ENCODE measurements around the gene CLDN11.

Gene CLDN11

GRCh38 chr3:170419557-170420087, 954 bp downstream of the CLDN11 start (continued):
- TF ChIP-seq ZNF214 (tag by site-specific recombination; IDR thresholded peaks at IDR 0.05; ENCODE audit: borderline replicate concordance) (no peak), MYNN (tag by site-specific recombination; IDR thresholded peaks at IDR 0.05; ENCODE audit: borderline replicate concordance) (no peak), ZNF530 (tag by site-specific recombination; IDR thresholded peaks at IDR 0.05; ENCODE audit: low read depth) (no peak), ZBTB17 (tag by site-specific recombination; IDR thresholded peaks at IDR 0.05) (no peak), ZNF830 (tag by site-specific recombination; IDR thresholded peaks at IDR 0.05; ENCODE audit: low read depth) (no peak), GLI2 (tag by site-specific recombination; IDR thresholded peaks at IDR 0.05; ENCODE audit: borderline replicate concordance, low read depth) (no peak), ZFP69B (tag by site-specific recombination; IDR thresholded peaks at IDR 0.05) (no peak), ZNF514 (tag by site-specific recombination; IDR thresholded peaks at IDR 0.05) (no peak), ZNF621 (tag by site-specific recombination; IDR thresholded peaks at IDR 0.05) (no peak)
- TF ChIP-seq, protein P1, sequence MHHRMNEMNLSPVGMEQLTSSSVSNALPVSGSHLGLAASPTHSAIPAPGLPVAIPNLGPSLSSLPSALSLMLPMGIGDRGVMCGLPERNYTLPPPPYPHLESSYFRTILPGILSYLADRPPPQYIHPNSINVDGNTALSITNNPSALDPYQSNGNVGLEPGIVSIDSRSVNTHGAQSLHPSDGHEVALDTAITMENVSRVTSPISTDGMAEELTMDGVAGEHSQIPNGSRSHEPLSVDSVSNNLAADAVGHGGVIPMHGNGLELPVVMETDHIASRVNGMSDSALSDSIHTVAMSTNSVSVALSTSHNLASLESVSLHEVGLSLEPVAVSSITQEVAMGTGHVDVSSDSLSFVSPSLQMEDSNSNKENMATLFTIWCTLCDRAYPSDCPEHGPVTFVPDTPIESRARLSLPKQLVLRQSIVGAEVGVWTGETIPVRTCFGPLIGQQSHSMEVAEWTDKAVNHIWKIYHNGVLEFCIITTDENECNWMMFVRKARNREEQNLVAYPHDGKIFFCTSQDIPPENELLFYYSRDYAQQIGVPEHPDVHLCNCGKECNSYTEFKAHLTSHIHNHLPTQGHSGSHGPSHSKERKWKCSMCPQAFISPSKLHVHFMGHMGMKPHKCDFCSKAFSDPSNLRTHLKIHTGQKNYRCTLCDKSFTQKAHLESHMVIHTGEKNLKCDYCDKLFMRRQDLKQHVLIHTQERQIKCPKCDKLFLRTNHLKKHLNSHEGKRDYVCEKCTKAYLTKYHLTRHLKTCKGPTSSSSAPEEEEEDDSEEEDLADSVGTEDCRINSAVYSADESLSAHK (tag by site-specific recombination; IDR thresholded peaks at IDR 0.05) = no peak
- TF ChIP-seq, protein P2, sequence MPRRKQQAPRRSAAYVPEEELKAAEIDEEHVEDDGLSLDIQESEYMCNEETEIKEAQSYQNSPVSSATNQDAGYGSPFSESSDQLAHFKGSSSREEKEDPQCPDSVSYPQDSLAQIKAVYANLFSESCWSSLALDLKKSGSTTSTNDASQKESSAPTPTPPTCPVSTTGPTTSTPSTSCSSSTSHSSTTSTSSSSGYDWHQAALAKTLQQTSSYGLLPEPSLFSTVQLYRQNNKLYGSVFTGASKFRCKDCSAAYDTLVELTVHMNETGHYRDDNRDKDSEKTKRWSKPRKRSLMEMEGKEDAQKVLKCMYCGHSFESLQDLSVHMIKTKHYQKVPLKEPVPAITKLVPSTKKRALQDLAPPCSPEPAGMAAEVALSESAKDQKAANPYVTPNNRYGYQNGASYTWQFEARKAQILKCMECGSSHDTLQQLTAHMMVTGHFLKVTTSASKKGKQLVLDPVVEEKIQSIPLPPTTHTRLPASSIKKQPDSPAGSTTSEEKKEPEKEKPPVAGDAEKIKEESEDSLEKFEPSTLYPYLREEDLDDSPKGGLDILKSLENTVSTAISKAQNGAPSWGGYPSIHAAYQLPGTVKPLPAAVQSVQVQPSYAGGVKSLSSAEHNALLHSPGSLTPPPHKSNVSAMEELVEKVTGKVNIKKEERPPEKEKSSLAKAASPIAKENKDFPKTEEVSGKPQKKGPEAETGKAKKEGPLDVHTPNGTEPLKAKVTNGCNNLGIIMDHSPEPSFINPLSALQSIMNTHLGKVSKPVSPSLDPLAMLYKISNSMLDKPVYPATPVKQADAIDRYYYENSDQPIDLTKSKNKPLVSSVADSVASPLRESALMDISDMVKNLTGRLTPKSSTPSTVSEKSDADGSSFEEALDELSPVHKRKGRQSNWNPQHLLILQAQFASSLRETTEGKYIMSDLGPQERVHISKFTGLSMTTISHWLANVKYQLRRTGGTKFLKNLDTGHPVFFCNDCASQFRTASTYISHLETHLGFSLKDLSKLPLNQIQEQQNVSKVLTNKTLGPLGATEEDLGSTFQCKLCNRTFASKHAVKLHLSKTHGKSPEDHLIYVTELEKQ (tag by site-specific recombination; IDR thresholded peaks at IDR 0.05; ENCODE audit: borderline replicate concordance) = no peak

DNA sequence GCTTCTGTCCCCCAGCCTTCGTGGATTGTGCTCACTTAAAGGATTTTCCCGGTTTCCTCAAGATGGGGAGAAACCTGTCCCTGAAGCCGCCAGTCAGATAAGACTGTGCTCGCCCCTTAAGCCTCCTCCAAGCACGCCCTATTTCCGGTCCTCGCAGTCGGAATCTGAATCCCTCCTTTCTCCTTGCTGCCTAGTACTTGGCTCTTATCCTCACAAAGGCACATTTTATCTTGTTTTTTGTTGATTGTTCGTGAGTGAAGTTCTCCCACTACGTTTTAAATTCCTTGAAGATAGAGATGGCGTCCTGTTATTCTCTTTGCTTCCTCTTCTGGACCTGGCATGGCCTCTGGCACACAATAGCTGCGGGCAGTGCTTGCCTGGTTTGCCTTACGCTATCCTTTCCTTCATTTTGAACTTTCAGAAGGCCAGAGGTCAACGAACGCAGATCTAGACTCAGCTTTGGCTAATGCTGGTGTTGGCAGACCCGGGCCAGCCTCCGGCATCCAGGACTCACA, 1.7 kb downstream of the CLDN11 start:
- no peak overlapping the region for H3K4me3 ChIP-seq (ENCODE audit: low read depth, low read length)
- CTCF ChIA-PET = interaction anchor here (12.4 kb wide), 1 partner anchor 393 kb away, joined by 202 read pairs; no protein-coding TSS in a partner anchor
- no peak overlapping the region for H3K27ac ChIP-seq (ENCODE audit: extremely low read depth, low read depth, low read length)
- no peaks in the 10 kb centered on the region for H3K9me3 ChIP-seq (ENCODE audit: control insufficient read depth, insufficient read depth, low read depth, low read length)
- POLR2A ChIA-PET = no interaction called here
- no peaks in the 10 kb centered on the region for H3K4me1 ChIP-seq (ENCODE audit: control insufficient read depth, insufficient read depth, low read length)
- H3K36me3 ChIP-seq (ENCODE audit: control insufficient read depth in 2 of 2, insufficient read depth in 1 of 2, low read length in 2 of 2) = no peaks in the 10 kb centered on the region
- TF ChIP-seq BCL11A (tag by site-specific recombination; IDR thresholded peaks at IDR 0.05; ENCODE audit: low read depth) = no peak
- TF ChIP-seq ZNF701 (tag by site-specific recombination; IDR thresholded peaks at IDR 0.05) = no peak
- TF ChIP-seq ZNF707 (tag by site-specific recombination; IDR thresholded peaks at IDR 0.05) = no peak
- TF ChIP-seq ZNF514 (tag by site-specific recombination; IDR thresholded peaks at IDR 0.05) = no peak
- no peak for TF ChIP-seq ZNF311 (tag by site-specific recombination; IDR thresholded peaks at IDR 0.05; ENCODE audit: borderline replicate concordance)
- no peak for TF ChIP-seq REPIN1 (tag by site-specific recombination; IDR thresholded peaks at IDR 0.05; ENCODE audit: low read depth)
- TF ChIP-seq, protein P3, sequence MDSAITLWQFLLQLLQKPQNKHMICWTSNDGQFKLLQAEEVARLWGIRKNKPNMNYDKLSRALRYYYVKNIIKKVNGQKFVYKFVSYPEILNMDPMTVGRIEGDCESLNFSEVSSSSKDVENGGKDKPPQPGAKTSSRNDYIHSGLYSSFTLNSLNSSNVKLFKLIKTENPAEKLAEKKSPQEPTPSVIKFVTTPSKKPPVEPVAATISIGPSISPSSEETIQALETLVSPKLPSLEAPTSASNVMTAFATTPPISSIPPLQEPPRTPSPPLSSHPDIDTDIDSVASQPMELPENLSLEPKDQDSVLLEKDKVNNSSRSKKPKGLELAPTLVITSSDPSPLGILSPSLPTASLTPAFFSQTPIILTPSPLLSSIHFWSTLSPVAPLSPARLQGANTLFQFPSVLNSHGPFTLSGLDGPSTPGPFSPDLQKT (IDR thresholded peaks at IDR 0.05; ENCODE audit: borderline replicate concordance, low read depth, low read length) = no peak
- TF ChIP-seq GLI2 (tag by site-specific recombination; IDR thresholded peaks at IDR 0.05; ENCODE audit: borderline replicate concordance, low read depth) = no peak
- TF ChIP-seq, protein P4, sequence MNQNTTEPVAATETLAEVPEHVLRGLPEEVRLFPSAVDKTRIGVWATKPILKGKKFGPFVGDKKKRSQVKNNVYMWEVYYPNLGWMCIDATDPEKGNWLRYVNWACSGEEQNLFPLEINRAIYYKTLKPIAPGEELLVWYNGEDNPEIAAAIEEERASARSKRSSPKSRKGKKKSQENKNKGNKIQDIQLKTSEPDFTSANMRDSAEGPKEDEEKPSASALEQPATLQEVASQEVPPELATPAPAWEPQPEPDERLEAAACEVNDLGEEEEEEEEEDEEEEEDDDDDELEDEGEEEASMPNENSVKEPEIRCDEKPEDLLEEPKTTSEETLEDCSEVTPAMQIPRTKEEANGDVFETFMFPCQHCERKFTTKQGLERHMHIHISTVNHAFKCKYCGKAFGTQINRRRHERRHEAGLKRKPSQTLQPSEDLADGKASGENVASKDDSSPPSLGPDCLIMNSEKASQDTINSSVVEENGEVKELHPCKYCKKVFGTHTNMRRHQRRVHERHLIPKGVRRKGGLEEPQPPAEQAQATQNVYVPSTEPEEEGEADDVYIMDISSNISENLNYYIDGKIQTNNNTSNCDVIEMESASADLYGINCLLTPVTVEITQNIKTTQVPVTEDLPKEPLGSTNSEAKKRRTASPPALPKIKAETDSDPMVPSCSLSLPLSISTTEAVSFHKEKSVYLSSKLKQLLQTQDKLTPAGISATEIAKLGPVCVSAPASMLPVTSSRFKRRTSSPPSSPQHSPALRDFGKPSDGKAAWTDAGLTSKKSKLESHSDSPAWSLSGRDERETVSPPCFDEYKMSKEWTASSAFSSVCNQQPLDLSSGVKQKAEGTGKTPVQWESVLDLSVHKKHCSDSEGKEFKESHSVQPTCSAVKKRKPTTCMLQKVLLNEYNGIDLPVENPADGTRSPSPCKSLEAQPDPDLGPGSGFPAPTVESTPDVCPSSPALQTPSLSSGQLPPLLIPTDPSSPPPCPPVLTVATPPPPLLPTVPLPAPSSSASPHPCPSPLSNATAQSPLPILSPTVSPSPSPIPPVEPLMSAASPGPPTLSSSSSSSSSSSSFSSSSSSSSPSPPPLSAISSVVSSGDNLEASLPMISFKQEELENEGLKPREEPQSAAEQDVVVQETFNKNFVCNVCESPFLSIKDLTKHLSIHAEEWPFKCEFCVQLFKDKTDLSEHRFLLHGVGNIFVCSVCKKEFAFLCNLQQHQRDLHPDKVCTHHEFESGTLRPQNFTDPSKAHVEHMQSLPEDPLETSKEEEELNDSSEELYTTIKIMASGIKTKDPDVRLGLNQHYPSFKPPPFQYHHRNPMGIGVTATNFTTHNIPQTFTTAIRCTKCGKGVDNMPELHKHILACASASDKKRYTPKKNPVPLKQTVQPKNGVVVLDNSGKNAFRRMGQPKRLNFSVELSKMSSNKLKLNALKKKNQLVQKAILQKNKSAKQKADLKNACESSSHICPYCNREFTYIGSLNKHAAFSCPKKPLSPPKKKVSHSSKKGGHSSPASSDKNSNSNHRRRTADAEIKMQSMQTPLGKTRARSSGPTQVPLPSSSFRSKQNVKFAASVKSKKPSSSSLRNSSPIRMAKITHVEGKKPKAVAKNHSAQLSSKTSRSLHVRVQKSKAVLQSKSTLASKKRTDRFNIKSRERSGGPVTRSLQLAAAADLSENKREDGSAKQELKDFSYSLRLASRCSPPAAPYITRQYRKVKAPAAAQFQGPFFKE (tag by site-specific recombination; IDR thresholded peaks at IDR 0.05; ENCODE audit: borderline replicate concordance) = no peak
- no peak for TF ChIP-seq ZNF248 (tag by site-specific recombination; IDR thresholded peaks at IDR 0.05)
- no peak for TF ChIP-seq ZNF114 (tag by site-specific recombination; IDR thresholded peaks at IDR 0.05)
- no peak for TF ChIP-seq ZNF654 (tag by site-specific recombination; IDR thresholded peaks at IDR 0.05; ENCODE audit: low read depth)
- no peak for TF ChIP-seq BCL6B (tag by site-specific recombination; IDR thresholded peaks at IDR 0.05)

Data from HEK293 (cell line).